Endothelial cell of umbilical vein (primary cell): Measurements from ENCODE around the gene HSH2D. TPM values are rescaled to one million over a fixed set of nuclear protein-coding genes. Genes with fewer than 3 reads are reported as not detected.

Experiments
- BruUV-seq: library from RNA; stranded (reverse); fragments of 400-500 nt; replicated peaks from 2 replicates; lab custom pipeline; 2021; lab: Mats Ljungman, UMichigan
- CTCF ChIA-PET: fragments of 300-600, 350-600 bp; sonication (Branson Sonifier 250); formaldehyde crosslinking; loops from one replicate; lab custom pipeline; 2021; ENCODE audit warnings: antibody characterized with exemption, inconsistent platforms; lab: Charles Lee
- POLR2A ChIA-PET: fragments of 300-600, 350-600 bp; sonication (Branson Sonifier 250); formaldehyde crosslinking; loops from one replicate; lab custom pipeline; 2021; ENCODE audit warnings: antibody characterized with exemption, inconsistent platforms; lab: Charles Lee
- DNase-seq: peaks from one replicate; pipeline ENCODE4 v3.0.0-alpha.2; 2011; ENCODE audit warnings: low read depth, low spot score
- FAIRE-seq: peaks from 2 replicates; lab custom pipeline; 2011; peaks lifted over from hg19 to GRCh38; lab: Jason Lieb, UNC
- H2AFZ ChIP-seq: 2 replicates; pipeline ENCODE4 v1.6.0; 2012; ENCODE audit warnings: low read depth, low read length, control low read depth, inconsistent platforms
- H3K27ac ChIP-seq: 2 replicates; pipeline ENCODE4 v1.5.1; 2011; ENCODE audit warnings: low read depth, mild to moderate bottlenecking, control low read depth, low read length, moderate library complexity; ENCODE audit not compliant: insufficient read depth
- H3K27me3 ChIP-seq, 2 experiments: 2 replicates each; pipeline versions ENCODE4 v1.6.0 to v1.6.1; 2011; ENCODE audit warnings: low read length in 2 of 2, mixed read lengths in 1 of 2; ENCODE audit not compliant: control insufficient read depth in 2 of 2, insufficient read depth in 2 of 2
- H3K36me3 ChIP-seq, 2 experiments: 2 replicates in 1 of 2; 3 replicates in 1 of 2; pipeline ENCODE4 v1.5.1; 2011; ENCODE audit warnings: low read length in 2 of 2, mild to moderate bottlenecking in 1 of 2, moderate library complexity in 1 of 2; ENCODE audit not compliant: control insufficient read depth in 2 of 2, insufficient read depth in 2 of 2; ENCODE audit errors: extremely low read depth in 1 of 2
- H3K4me1 ChIP-seq: 3 replicates; pipeline ENCODE4 v1.5.1; 2011; ENCODE audit warnings: mild to moderate bottlenecking, low read length; ENCODE audit not compliant: control insufficient read depth, insufficient read depth; ENCODE audit errors: extremely low read depth
- H3K4me2 ChIP-seq: 2 replicates; pipeline ENCODE4 v1.6.1; 2011; ENCODE audit warnings: low read length, control low read depth, mixed read lengths; ENCODE audit not compliant: insufficient read depth
- H3K4me3 ChIP-seq, 3 experiments: fragments of 200-600 bp in 1 of 3; sonication (generic), shearing (Covaris generic) in 1 of 3; replicated peaks in 1 of 3; 2 replicates each; pipeline ENCODE4 v1.5.1; 2011 to 2016; ENCODE audit warnings: control low read depth in 3 of 3, low read length in 3 of 3, mild to moderate bottlenecking in 2 of 3, inconsistent platforms in 1 of 3, low read depth in 1 of 3, moderate library complexity in 1 of 3; ENCODE audit not compliant: insufficient read depth in 1 of 3
- H3K79me2 ChIP-seq: 2 replicates; pipeline ENCODE4 v1.6.0; 2012; ENCODE audit warnings: low read length, inconsistent platforms; ENCODE audit not compliant: control insufficient read depth, insufficient read depth
- H3K9ac ChIP-seq: replicated peaks from 2 replicates; pipeline ENCODE3; 2011; ENCODE audit warnings: low read length, control low read depth; ENCODE audit not compliant: insufficient read depth; ENCODE audit errors: extremely low read depth
- H3K9me1 ChIP-seq: replicated peaks from 3 replicates; pipeline ENCODE4 v1.6.0; 2011; ENCODE audit warnings: mild to moderate bottlenecking, low read length; ENCODE audit not compliant: control insufficient read depth, insufficient read depth; ENCODE audit errors: extremely low read depth
- H3K9me3 ChIP-seq: replicated peaks from 2 replicates; pipeline ENCODE4 v1.5.1; 2012; ENCODE audit warnings: low read length, inconsistent platforms; ENCODE audit not compliant: control insufficient read depth, insufficient read depth
- H4K20me1 ChIP-seq: replicated peaks from 2 replicates; pipeline ENCODE3; 2011; ENCODE audit warnings: mild to moderate bottlenecking, low read length; ENCODE audit not compliant: control insufficient read depth, insufficient read depth; ENCODE audit errors: extremely low read depth
- EZH2 ChIP-seq: IDR thresholded peaks from 2 replicates; pipeline ENCODE4 v1.6.1; 2012; ENCODE audit warnings: borderline replicate concordance, low read depth, mild to moderate bottlenecking, moderate library complexity, low read length, inconsistent platforms; ENCODE audit not compliant: severe bottlenecking
- FOS ChIP-seq: IDR thresholded peaks from 2 replicates; pipeline ENCODE4 v1.6.1; 2011; ENCODE audit warnings: mild to moderate bottlenecking, low read length, moderate library complexity, borderline replicate concordance; ENCODE audit not compliant: insufficient read depth
- GATA2 ChIP-seq: IDR thresholded peaks from 2 replicates; pipeline ENCODE4 v1.7.0; 2011; ENCODE audit warnings: low read depth, mild to moderate bottlenecking, moderate library complexity, mixed read lengths, low read length; ENCODE audit not compliant: insufficient read length, insufficient read depth
- JUN ChIP-seq: IDR thresholded peaks from 2 replicates; pipeline ENCODE4 v1.6.1; 2011; ENCODE audit warnings: borderline replicate concordance, low read depth; ENCODE audit not compliant: insufficient read length, insufficient read depth
- MYC ChIP-seq: IDR thresholded peaks from one replicate; pipeline ENCODE4 v1.6.1; 2011; ENCODE audit warnings: mild to moderate bottlenecking, low read depth, low read length
- POLR2A ChIP-seq: IDR thresholded peaks from 2 replicates; pipeline ENCODE4 v1.6.1; 2012; ENCODE audit warnings: low read depth, mild to moderate bottlenecking, control low read depth, low read length
- POLR2AphosphoS5 ChIP-seq: IDR thresholded peaks from 2 replicates; pipeline ENCODE4 v1.6.1; 2012; ENCODE audit warnings: low read depth, mild to moderate bottlenecking, control low read depth, low read length, moderate library complexity; ENCODE audit not compliant: insufficient read depth
- dilution Hi-C: fragments of 300-500 bp; cut with MboI; formaldehyde crosslinking; loops from one replicate; pipeline ENCODE4 v1.15.0; 2019; ENCODE audit warnings: low sequenced_read_pairs; ENCODE audit not compliant: extremely low pct_ligation_motif_present
- intact Hi-C: fragments of 100-400 bp; cut with micrococcal nuclease; formaldehyde crosslinking; loops from one replicate; pipeline ENCODE4 v1.10.0; 2022
- polyA plus RNA-seq, 4 experiments: library from polyadenylated mRNA; depleted of rRNA in 3 of 4; stranded (reverse) in 3 of 4; unstranded in 1 of 4; fragments of >200 nt; gene quantifications; 2 replicates each; pipeline versions ENCODE4 v1.2.1 to v1.2.3, GENCODE V29; 2011 to 2012; ENCODE audit warnings: missing spikeins in 1 of 4
- total RNA-seq: library from RNA; stranded (reverse); gene quantifications from 2 replicates; pipeline ENCODE4 v1.2.3, GENCODE V29; 2021
- TF ChIP-seq, protein P1 (sequence below): IDR thresholded peaks from 2 replicates; pipeline ENCODE4 v1.6.1; 2011; ENCODE audit not compliant: insufficient read depth, insufficient read length
- TF ChIP-seq, protein P2 (sequence below), 2 donors: IDR thresholded peaks; 1 replicate in 1 of 2; 2 replicates in 1 of 2; pipeline ENCODE4 v1.5.1; 2011; ENCODE audit warnings: low read length in 2 of 2, mild to moderate bottlenecking in 2 of 2, moderate library complexity in 2 of 2, control low read depth in 1 of 2, inconsistent platforms in 1 of 2, low read depth in 1 of 2; ENCODE audit not compliant: insufficient read depth in 1 of 2; ENCODE audit errors: extremely low read depth in 1 of 2

HSH2D gene
- total and polyA plus RNA-seq, 2 donors (not counting 3 experiments of a cell fraction or from before 2014, with no cell fraction given), result not detected

DNA sequence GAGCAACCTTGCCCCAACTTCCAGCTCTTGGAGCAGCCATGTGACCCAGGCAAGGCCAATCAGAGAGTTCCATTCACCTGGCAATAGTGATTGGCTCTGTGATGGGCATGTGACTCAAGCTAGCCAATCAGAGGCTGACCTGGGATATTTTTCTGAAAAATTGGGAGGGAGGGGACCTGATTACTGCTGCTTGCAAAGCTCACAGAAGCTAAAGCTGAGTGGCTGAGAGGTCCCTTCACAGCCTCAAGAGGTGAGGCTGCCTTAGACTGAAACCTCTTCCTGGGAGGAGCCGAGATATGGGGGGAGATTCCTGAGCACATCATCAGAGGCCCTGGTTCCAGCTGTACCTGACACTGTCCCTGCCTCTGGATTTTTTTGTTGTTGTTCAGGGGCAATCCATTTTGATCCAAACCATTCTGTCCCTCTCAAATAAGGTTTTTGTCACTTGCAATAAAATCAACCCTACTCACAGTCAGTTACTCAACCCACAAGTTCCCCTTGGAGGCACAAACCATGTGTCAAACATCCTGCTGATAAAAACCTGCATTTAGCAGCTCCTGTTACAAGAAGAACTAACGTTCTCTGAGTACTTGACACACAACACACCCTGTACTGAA, 25.1 kb downstream of the HSH2D start:
- no TSS peak for BruUV-seq
- H2AFZ ChIP-seq, result no peak overlapping the region

DNA sequence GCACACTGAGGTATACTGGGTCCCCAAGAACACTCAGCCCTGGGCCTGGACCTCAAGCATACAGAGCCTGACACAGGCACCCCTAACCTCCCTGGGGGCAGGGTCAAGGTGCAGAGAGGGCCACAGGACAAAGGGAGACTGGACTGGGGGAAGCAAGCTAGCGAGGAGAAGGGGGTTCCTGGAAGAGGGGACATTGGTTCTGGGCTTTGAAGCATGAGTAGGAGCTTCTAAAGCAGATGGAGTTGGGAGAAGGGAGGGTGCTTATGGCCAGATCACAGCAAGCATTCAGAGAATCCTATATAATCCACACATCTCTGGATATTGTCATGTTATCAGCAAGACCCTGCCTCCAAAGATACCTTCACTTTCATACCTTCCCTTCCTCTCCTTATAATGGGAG, 26.6 kb downstream of the HSH2D start:
- no peaks in the 10 kb centered on the region for H3K27me3 ChIP-seq
- intact Hi-C loops (no loop called here), dilution Hi-C loops (no loop called here)
- no peaks in the 10 kb centered on the region for H3K36me3 ChIP-seq
- no peak overlapping the region for H2AFZ ChIP-seq
- H3K4me1 ChIP-seq, result no peaks in the 10 kb centered on the region
- H3K27ac ChIP-seq, result no peak overlapping the region
- no peak for TF ChIP-seq FOS
- TF ChIP-seq JUN, result no peak
- TF ChIP-seq MYC, result no peak
- TF ChIP-seq EZH2, result no peak
- TF ChIP-seq, protein P1, sequence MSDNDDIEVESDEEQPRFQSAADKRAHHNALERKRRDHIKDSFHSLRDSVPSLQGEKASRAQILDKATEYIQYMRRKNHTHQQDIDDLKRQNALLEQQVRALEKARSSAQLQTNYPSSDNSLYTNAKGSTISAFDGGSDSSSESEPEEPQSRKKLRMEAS, result no peak
- no peak for TF ChIP-seq POLR2A
- TF ChIP-seq POLR2AphosphoS5, result no peak
- no peak for TF ChIP-seq GATA2
- TF ChIP-seq, protein P2, sequence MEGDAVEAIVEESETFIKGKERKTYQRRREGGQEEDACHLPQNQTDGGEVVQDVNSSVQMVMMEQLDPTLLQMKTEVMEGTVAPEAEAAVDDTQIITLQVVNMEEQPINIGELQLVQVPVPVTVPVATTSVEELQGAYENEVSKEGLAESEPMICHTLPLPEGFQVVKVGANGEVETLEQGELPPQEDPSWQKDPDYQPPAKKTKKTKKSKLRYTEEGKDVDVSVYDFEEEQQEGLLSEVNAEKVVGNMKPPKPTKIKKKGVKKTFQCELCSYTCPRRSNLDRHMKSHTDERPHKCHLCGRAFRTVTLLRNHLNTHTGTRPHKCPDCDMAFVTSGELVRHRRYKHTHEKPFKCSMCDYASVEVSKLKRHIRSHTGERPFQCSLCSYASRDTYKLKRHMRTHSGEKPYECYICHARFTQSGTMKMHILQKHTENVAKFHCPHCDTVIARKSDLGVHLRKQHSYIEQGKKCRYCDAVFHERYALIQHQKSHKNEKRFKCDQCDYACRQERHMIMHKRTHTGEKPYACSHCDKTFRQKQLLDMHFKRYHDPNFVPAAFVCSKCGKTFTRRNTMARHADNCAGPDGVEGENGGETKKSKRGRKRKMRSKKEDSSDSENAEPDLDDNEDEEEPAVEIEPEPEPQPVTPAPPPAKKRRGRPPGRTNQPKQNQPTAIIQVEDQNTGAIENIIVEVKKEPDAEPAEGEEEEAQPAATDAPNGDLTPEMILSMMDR (IDR thresholded peaks at IDR 0.05; ENCODE audit: extremely low read depth in 1 of 2, insufficient read depth in 1 of 2, low read depth in 1 of 2, low read length in 2 of 2), result no peak
- no peak overlapping the region for H3K9ac ChIP-seq
- H3K9me3 ChIP-seq, result no peaks in the 10 kb centered on the region
- POLR2A ChIA-PET, result no interaction called here
- no TSS peak for BruUV-seq
- no peaks in the 10 kb centered on the region for H3K9me1 ChIP-seq
- CTCF ChIA-PET, result interaction anchor here (0.7 kb wide), 1 partner anchor 11 kb away, joined by 3 read pairs; no protein-coding TSS in a partner anchor
- no peaks in the 10 kb centered on the region for H3K79me2 ChIP-seq
- FAIRE-seq (no peak), DNase-seq (no peak)
- H4K20me1 ChIP-seq, result no peaks in the 10 kb centered on the region
- no peak overlapping the region for H3K4me2 ChIP-seq
- H3K4me3 ChIP-seq, result no peak overlapping the region

More for the DNA sequence above, 25.1 kb downstream of the HSH2D start:
- H3K27ac ChIP-seq, result no peak overlapping the region
- no peaks in the 10 kb centered on the region for H4K20me1 ChIP-seq
- no peak overlapping the region for H3K4me2 ChIP-seq
- no peaks in the 10 kb centered on the region for H3K27me3 ChIP-seq
- H3K4me3 ChIP-seq, result no peak overlapping the region
- no peaks in the 10 kb centered on the region for H3K4me1 ChIP-seq
- H3K79me2 ChIP-seq, result no peaks in the 10 kb centered on the region
- dilution Hi-C loops, result no loop called here
- FAIRE-seq, result no peak
- no peak for DNase-seq
- H3K9ac ChIP-seq, result no peak overlapping the region
- ChIA-PET POLR2A (no interaction called here), CTCF (interaction anchor here (1.1 to 1.3 kb wide), 2 partner anchors 17 to 18 kb away, joined by 3 to 5 read pairs; partner anchors contain the start of gene FAM32A)
- no peaks in the 10 kb centered on the region for H3K9me1 ChIP-seq
- no peaks in the 10 kb centered on the region for H3K36me3 ChIP-seq
- intact Hi-C loops, result no loop called here
- TF ChIP-seq EZH2, result no peak
- H3K9me3 ChIP-seq, result no peaks in the 10 kb centered on the region
